Panc1 (cell line): ENCODE measurements around the gene VTI1A. TPM values are rescaled to one million over a fixed set of nuclear protein-coding genes. Genes with fewer than 3 reads are reported as not detected.

Experiments used
- ATAC-seq: fragments of 200-7000 bp; cut with Tn5 transposase; 2 replicates; pipeline ENCODE4 v1.9.1; 2020; ENCODE audit warnings: mild to moderate bottlenecking, moderate library complexity
- BruUV-seq: library from RNA; stranded (reverse); fragments of 400-500 nt; replicated peaks from 2 replicates; lab custom pipeline; 2021; lab: Mats Ljungman, UMichigan
- CTCF ChIA-PET: fragments of 300-600 bp; sonication (Branson Sonifier 250); formaldehyde crosslinking; loops from one replicate; lab custom pipeline; 2022; ENCODE audit warnings: antibody characterized with exemption; lab: Charles Lee
- POLR2A ChIA-PET: fragments of 300-600 bp; sonication (Branson Sonifier 250); formaldehyde crosslinking; loops from one replicate; lab custom pipeline; 2022; ENCODE audit warnings: antibody characterized with exemption; lab: Charles Lee
- DNase-seq: peaks from one replicate; pipeline ENCODE4 v3.0.0-alpha.2; 2010; ENCODE audit warnings: low read depth, low spot score
- H3K27ac ChIP-seq: 2 replicates; pipeline ENCODE4 v1.5.1; 2011; ENCODE audit warnings: mild to moderate bottlenecking, low read length, inconsistent platforms
- H3K27me3 ChIP-seq: fragments of 200-500 bp; sonication (Bioruptor generic); 2 replicates; pipeline ENCODE4 v1.6.0; 2014; ENCODE audit warnings: low read length, inconsistent platforms; ENCODE audit not compliant: control insufficient read depth, insufficient read depth
- H3K36me3 ChIP-seq: fragments of 200-500 bp; sonication (Bioruptor generic); 2 replicates; pipeline ENCODE4 v1.5.1; 2014; ENCODE audit warnings: inconsistent platforms, mild to moderate bottlenecking, low read length, moderate library complexity; ENCODE audit not compliant: control insufficient read depth, insufficient read depth
- H3K4me1 ChIP-seq: 2 replicates; pipeline ENCODE4 v1.5.1; 2011; ENCODE audit warnings: inconsistent platforms, mild to moderate bottlenecking, low read length, moderate library complexity; ENCODE audit not compliant: control insufficient read depth, insufficient read depth
- H3K4me3 ChIP-seq, 2 experiments: 2 replicates each; pipeline ENCODE4 v1.5.1; 2011 to 2012; ENCODE audit warnings: low read depth in 2 of 2, low read length in 2 of 2, mild to moderate bottlenecking in 2 of 2, inconsistent platforms in 1 of 2, moderate library complexity in 1 of 2
- H3K9me3 ChIP-seq: fragments of 200-500 bp; sonication (Bioruptor generic); 2 replicates; pipeline ENCODE4 v1.5.1; 2014; ENCODE audit warnings: low read depth, mild to moderate bottlenecking, inconsistent platforms, low read length, moderate library complexity; ENCODE audit not compliant: control insufficient read depth, insufficient read depth
- POLR2AphosphoS5 ChIP-seq: IDR thresholded peaks from 2 replicates; pipeline ENCODE4 v1.6.1; 2012; ENCODE audit warnings: mild to moderate bottlenecking, low read depth, low read length, moderate library complexity
- SIN3A ChIP-seq: IDR thresholded peaks from 2 replicates; pipeline ENCODE4 v1.6.1; 2012; ENCODE audit warnings: low read depth, mild to moderate bottlenecking, low read length, moderate library complexity, borderline replicate concordance; ENCODE audit not compliant: insufficient read depth
- TCF7L2 ChIP-seq: IDR thresholded peaks from 2 replicates; pipeline ENCODE4 v1.6.1; 2011; ENCODE audit warnings: mild to moderate bottlenecking, low read depth, low read length, inconsistent platforms
- in situ Hi-C: cut with HindIII; loops from 2 replicates; pipeline ENCODE4 v1.10.0; 2016; ENCODE audit warnings: low sequenced_read_pairs, low pct_unique_long_range_greater_than_20kb
- intact Hi-C: fragments of 100-400 bp; cut with micrococcal nuclease; formaldehyde crosslinking; loops from one replicate; pipeline ENCODE4 v1.10.0; 2022; ENCODE audit not compliant: unreplicated experiment
- total RNA-seq: library from RNA; stranded (reverse); gene quantifications from one replicate; pipeline ENCODE4 v1.2.1, GENCODE V29; 2021; ENCODE audit not compliant: unreplicated experiment
- TF ChIP-seq, protein P1 (sequence below): fragments of 450-650 bp; IDR thresholded peaks from 2 replicates; pipeline ENCODE4 v1.5.1; 2017; ENCODE audit warnings: mild to moderate bottlenecking
- TF ChIP-seq, protein P2 (sequence below), 2 experiments: IDR thresholded peaks; 2 replicates each; pipeline ENCODE4 v1.6.1; 2011 to 2012; ENCODE audit warnings: low read depth in 2 of 2, control low read depth in 1 of 2, low read length in 1 of 2, mild to moderate bottlenecking in 1 of 2, moderate library complexity in 1 of 2; ENCODE audit not compliant: insufficient read depth in 1 of 2

Gene VTI1A
- total RNA-seq, 1 experiment from 2014 or later = 36.3 TPM

DNA sequence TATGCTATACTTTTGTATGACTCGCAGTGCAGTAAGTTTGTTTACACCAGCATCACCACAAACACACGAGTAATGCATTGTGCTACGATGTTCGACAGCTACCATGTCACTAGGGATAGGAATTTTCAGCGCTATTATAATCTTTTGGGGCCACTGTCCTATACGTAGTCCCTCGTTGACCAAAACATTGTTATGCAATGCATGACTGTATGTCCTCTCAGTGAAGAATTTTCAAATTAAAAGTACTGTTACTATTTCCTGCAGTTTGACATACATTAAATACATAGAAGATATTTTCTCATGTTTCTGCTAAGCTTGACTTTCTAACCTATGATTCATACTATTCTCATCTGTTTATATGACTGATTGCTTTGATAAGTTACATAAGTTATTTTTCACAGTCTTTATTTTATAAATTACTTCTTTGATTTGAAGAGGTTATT, 203.6 kb downstream of the VTI1A start:
- TF ChIP-seq TCF7L2 (no peak), POLR2AphosphoS5 (no peak)
- TF ChIP-seq, protein P1, sequence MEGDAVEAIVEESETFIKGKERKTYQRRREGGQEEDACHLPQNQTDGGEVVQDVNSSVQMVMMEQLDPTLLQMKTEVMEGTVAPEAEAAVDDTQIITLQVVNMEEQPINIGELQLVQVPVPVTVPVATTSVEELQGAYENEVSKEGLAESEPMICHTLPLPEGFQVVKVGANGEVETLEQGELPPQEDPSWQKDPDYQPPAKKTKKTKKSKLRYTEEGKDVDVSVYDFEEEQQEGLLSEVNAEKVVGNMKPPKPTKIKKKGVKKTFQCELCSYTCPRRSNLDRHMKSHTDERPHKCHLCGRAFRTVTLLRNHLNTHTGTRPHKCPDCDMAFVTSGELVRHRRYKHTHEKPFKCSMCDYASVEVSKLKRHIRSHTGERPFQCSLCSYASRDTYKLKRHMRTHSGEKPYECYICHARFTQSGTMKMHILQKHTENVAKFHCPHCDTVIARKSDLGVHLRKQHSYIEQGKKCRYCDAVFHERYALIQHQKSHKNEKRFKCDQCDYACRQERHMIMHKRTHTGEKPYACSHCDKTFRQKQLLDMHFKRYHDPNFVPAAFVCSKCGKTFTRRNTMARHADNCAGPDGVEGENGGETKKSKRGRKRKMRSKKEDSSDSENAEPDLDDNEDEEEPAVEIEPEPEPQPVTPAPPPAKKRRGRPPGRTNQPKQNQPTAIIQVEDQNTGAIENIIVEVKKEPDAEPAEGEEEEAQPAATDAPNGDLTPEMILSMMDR = no peak
- ChIA-PET POLR2A (no interaction called here), CTCF (no interaction called here)
- no TSS peak for BruUV-seq
- H3K27me3 ChIP-seq = no peaks in the 10 kb centered on the region
- H3K27ac ChIP-seq = no peak overlapping the region
- DNase-seq (no peak), ATAC-seq (no peak)
- H3K4me3 ChIP-seq = no peak overlapping the region
- H3K4me1 ChIP-seq = no peaks in the 10 kb centered on the region
- in situ Hi-C loops (no loop called here), intact Hi-C loops (no loop called here)
- no peaks in the 10 kb centered on the region for H3K36me3 ChIP-seq
- no peaks in the 10 kb centered on the region for H3K9me3 ChIP-seq

DNA sequence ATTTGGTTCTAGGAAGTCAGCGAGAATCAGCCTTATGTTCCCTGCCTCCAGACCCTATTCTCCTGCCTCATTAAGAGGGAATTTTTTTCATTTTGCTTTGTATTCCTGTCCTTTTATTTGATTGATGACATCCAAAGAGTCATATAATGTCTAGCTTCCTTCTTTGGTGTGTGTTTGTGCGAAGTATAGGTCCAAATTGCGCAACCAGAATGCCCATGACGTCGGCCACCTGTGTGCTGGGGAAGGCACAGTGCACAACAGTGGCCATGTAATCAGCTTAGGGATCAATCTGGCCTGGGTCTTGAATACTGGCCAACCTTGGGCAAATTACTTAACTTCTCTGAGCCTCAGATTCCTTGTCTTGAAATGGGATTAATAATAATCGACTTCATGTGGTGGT, 206.2 kb downstream of the VTI1A start:
- TF ChIP-seq POLR2AphosphoS5 (no peak), TCF7L2 (no peak), SIN3A (no peak)
- TF ChIP-seq, protein P2, sequence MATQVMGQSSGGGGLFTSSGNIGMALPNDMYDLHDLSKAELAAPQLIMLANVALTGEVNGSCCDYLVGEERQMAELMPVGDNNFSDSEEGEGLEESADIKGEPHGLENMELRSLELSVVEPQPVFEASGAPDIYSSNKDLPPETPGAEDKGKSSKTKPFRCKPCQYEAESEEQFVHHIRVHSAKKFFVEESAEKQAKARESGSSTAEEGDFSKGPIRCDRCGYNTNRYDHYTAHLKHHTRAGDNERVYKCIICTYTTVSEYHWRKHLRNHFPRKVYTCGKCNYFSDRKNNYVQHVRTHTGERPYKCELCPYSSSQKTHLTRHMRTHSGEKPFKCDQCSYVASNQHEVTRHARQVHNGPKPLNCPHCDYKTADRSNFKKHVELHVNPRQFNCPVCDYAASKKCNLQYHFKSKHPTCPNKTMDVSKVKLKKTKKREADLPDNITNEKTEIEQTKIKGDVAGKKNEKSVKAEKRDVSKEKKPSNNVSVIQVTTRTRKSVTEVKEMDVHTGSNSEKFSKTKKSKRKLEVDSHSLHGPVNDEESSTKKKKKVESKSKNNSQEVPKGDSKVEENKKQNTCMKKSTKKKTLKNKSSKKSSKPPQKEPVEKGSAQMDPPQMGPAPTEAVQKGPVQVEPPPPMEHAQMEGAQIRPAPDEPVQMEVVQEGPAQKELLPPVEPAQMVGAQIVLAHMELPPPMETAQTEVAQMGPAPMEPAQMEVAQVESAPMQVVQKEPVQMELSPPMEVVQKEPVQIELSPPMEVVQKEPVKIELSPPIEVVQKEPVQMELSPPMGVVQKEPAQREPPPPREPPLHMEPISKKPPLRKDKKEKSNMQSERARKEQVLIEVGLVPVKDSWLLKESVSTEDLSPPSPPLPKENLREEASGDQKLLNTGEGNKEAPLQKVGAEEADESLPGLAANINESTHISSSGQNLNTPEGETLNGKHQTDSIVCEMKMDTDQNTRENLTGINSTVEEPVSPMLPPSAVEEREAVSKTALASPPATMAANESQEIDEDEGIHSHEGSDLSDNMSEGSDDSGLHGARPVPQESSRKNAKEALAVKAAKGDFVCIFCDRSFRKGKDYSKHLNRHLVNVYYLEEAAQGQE (IDR thresholded peaks at IDR 0.05; ENCODE audit: insufficient read depth in 1 of 2, low read depth in 2 of 2, low read length in 1 of 2) = no peak
- TF ChIP-seq, protein P1 = no peak
- POLR2A ChIA-PET = no interaction called here
- BruUV-seq = no TSS peak
- Histone ChIP-seq H3K9me3 (no peaks in the 10 kb centered on the region), H3K4me3 (no peak overlapping the region), H3K27ac (no peak overlapping the region), H3K36me3 (no peaks in the 10 kb centered on the region), H3K4me1 (no peaks in the 10 kb centered on the region; the same call in 1 of the 2 replicates), H3K27me3 (no peaks in the 10 kb centered on the region)
- in situ Hi-C loops = no loop called here
- ATAC-seq (no peak), DNase-seq (no peak)
- intact Hi-C loops = no loop called here
- CTCF ChIA-PET = no interaction called here
